Measurements from ENCODE around the gene USP6NL. TPM values are rescaled to one million over a fixed set of nuclear protein-coding genes. Genes with fewer than 3 reads are reported as not detected.

Gene USP6NL
- total and polyA plus RNA-seq, 10 of the 15 experiments (the other 5 are each of a cell fraction or from before 2014, with no cell fraction given) = 4.0 to 27.7 (median 18.2) TPM

DNA sequence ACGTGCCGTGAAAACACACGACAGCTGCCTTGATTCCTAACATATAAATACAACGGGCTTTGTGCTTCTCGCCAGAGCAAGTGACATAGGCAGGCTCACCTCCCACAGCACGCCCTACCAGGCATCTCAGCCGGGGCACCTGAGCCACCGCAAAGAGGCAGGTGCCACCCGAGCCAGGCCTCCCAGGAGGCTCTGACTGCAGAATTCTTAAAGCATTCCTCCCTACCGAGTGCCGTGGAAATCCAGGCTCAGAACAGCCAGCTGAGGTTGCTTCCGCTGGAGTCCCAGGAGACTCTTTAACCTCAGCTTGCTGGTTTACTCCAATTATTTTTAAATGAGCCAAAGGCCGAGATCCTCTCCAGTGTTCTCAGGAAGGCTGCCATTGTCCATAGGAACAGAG is 206.5 kb downstream of the USP6NL start (continued):
- TF ChIP-seq, protein P1, sequence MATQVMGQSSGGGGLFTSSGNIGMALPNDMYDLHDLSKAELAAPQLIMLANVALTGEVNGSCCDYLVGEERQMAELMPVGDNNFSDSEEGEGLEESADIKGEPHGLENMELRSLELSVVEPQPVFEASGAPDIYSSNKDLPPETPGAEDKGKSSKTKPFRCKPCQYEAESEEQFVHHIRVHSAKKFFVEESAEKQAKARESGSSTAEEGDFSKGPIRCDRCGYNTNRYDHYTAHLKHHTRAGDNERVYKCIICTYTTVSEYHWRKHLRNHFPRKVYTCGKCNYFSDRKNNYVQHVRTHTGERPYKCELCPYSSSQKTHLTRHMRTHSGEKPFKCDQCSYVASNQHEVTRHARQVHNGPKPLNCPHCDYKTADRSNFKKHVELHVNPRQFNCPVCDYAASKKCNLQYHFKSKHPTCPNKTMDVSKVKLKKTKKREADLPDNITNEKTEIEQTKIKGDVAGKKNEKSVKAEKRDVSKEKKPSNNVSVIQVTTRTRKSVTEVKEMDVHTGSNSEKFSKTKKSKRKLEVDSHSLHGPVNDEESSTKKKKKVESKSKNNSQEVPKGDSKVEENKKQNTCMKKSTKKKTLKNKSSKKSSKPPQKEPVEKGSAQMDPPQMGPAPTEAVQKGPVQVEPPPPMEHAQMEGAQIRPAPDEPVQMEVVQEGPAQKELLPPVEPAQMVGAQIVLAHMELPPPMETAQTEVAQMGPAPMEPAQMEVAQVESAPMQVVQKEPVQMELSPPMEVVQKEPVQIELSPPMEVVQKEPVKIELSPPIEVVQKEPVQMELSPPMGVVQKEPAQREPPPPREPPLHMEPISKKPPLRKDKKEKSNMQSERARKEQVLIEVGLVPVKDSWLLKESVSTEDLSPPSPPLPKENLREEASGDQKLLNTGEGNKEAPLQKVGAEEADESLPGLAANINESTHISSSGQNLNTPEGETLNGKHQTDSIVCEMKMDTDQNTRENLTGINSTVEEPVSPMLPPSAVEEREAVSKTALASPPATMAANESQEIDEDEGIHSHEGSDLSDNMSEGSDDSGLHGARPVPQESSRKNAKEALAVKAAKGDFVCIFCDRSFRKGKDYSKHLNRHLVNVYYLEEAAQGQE (IDR thresholded peaks at IDR 0.05; ENCODE audit: low read depth, low read length) = no peak
- no peak for TF ChIP-seq SREBF2 (IDR thresholded peaks at IDR 0.05; ENCODE audit: low read length)

Other genes starting within 250 kb of the USP6NL start
- 10.0 and 11.8 TPM in 2 replicates for gene ECHDC3, start 130.7 kb upstream of the USP6NL start, total RNA-seq (2014; rRNA removed)
- 6.0 and 6.9 TPM in 2 replicates for gene ECHDC3, start 130.7 kb upstream of the USP6NL start, total RNA-seq (2014; rRNA removed; fragmentation: Illumina TruSeq; extraction: Trizol)
- 6.6 and 8.5 TPM in 2 replicates for gene ECHDC3, start 130.7 kb upstream of the USP6NL start, total RNA-seq (2021)
- 0.09 and 0.19 TPM in 2 replicates for gene ECHDC3, start 130.7 kb upstream of the USP6NL start, polyA plus RNA-seq (2011; rRNA removed)
- gene ECHDC3, start 130.7 kb upstream of the USP6NL start, polyA plus RNA-seq (2014; fragmentation: Illumina TruSeq; extraction: Trizol) = 2.4 and 6.0 TPM in 2 replicates
- gene ECHDC3, start 130.7 kb upstream of the USP6NL start, polyA plus RNA-seq (2014; fragmentation: Nextera tagmentation; extraction: Ambion mirVana) = under 1 TPM; 0.16 to 0.47 TPM
- 8.1 and 8.8 TPM in 2 replicates for gene ECHDC3, start 130.7 kb upstream of the USP6NL start, polyA plus RNA-seq (2014; rRNA removed)
- 1 to 10 TPM; 3.8 to 8.0 TPM for gene ECHDC3, start 130.7 kb upstream of the USP6NL start, polyA plus RNA-seq (2016; fragmentation: Nextera tagmentation; extraction: Ambion mirVana)
- 0.16 TPM in 1 of 2 replicates, not detected in the other for gene PROSER2, start 211.7 kb upstream of the USP6NL start, total RNA-seq (2014; rRNA removed)
- gene PROSER2, start 211.7 kb upstream of the USP6NL start, total RNA-seq (2014; rRNA removed; fragmentation: Illumina TruSeq; extraction: Trizol) = 0.04 TPM in 1 of 2 replicates, not detected in the other
- gene PROSER2, start 211.7 kb upstream of the USP6NL start, total RNA-seq (2021) = 0.10 and 0.27 TPM in 2 replicates
- gene PROSER2, start 211.7 kb upstream of the USP6NL start, polyA plus RNA-seq (2011; rRNA removed) = 0.04 TPM in 1 of 2 replicates, not detected in the other
- 0.25 TPM in 1 of 2 replicates, not detected in the other for gene PROSER2, start 211.7 kb upstream of the USP6NL start, polyA plus RNA-seq (2014; fragmentation: Illumina TruSeq; extraction: Trizol)
- gene PROSER2, start 211.7 kb upstream of the USP6NL start, polyA plus RNA-seq (2014; fragmentation: Nextera tagmentation; extraction: Ambion mirVana) = not detected
- 0.27 TPM in 1 of 2 replicates, not detected in the other for gene PROSER2, start 211.7 kb upstream of the USP6NL start, polyA plus RNA-seq (2014; rRNA removed)
- gene PROSER2, start 211.7 kb upstream of the USP6NL start, polyA plus RNA-seq (2016; fragmentation: Nextera tagmentation; extraction: Ambion mirVana) = not detected

Measured in GM12878 (cell line).